Right lung (tissue), 10 donors: Measurements from ENCODE around the gene APOE. TPM values are rescaled to one million over a fixed set of nuclear protein-coding genes. Genes with fewer than 3 reads are reported as not detected.
"Not testable (repeated sequence)": the region's sequence is repeated elsewhere in the genome, so short reads cannot be mapped to it uniquely, and the experiment has no call there.

Source experiments
- DNase-seq, 2 donors: peaks; one replicate each; pipeline ENCODE4 v3.0.0-alpha.2; 2013
- long read RNA-seq, 8 donors: transcript quantifications; one replicate each; lab custom pipeline, GENCODE V29; 2026
- polyA plus RNA-seq, 5 donors: library from polyadenylated mRNA; unstranded; fragments of 120-200 nt; gene quantifications; one replicate each; pipeline versions ENCODE4 v1.2.1 to v1.2.3, GENCODE V29; 2013; ENCODE audit warnings: inconsistent platforms in 1 of 5, low replicate concordance in 1 of 5; ENCODE audit not compliant: insufficient read length in 5 of 5, insufficient read depth in 1 of 5

Gene APOE
- polyA plus RNA-seq, result 10 to 100 TPM; 19.3 to 55.8 (median 26.2) TPM
- long read RNA-seq, donor 1, transcript APOE-201 (4 exons, 1,208 nt), result major isoform, 33 of 42 reads
- long read RNA-seq, donor 1, partial matches to known transcripts, result 5 of 42 reads
- long read RNA-seq, donor 1, other reads (novel, unspliced or antisense), result 0 of 42 reads
- long read RNA-seq, donor 2, transcript APOE-201 (4 exons, 1,208 nt), result major isoform, 11 of 14 reads
- long read RNA-seq, donor 2, partial matches to known transcripts, result 0 of 14 reads
- long read RNA-seq, donor 2, other reads (novel, unspliced or antisense), result 0 of 14 reads
- long read RNA-seq, donor 3, transcript APOE-201 (4 exons, 1,208 nt), result major isoform, 19 of 30 reads
- long read RNA-seq, donor 3, transcript APOE-202 (3 exons, 923 nt), result minor isoform, 10 of 30 reads
- long read RNA-seq, donor 3, partial matches to known transcripts, result 0 of 30 reads
- long read RNA-seq, donor 3, other reads (novel, unspliced or antisense), result 0 of 30 reads
- long read RNA-seq, donor 4, transcript APOE-201 (4 exons, 1,208 nt), result major isoform, 18 of 21 reads
- long read RNA-seq, donor 4, partial matches to known transcripts, result 0 of 21 reads
- long read RNA-seq, donor 4, other reads (novel, unspliced or antisense), result 0 of 21 reads
- long read RNA-seq, donor 5, transcript APOE-202 (3 exons, 923 nt), result minor isoform, 5 of 39 reads
- long read RNA-seq, donor 5, transcript APOE-201 (4 exons, 1,208 nt), result major isoform, 33 of 39 reads
- long read RNA-seq, donor 5, partial matches to known transcripts, result 0 of 39 reads
- long read RNA-seq, donor 5, other reads (novel, unspliced or antisense), result 0 of 39 reads
- long read RNA-seq, donor 6, transcript APOE-201 (4 exons, 1,208 nt), result major isoform, 43 of 59 reads
- long read RNA-seq, donor 6, transcript APOE-202 (3 exons, 923 nt), result minor isoform, 7 of 59 reads
- long read RNA-seq, donor 6, partial matches to known transcripts, result 6 of 59 reads
- long read RNA-seq, donor 6, other reads (novel, unspliced or antisense), result 0 of 59 reads
- long read RNA-seq, donor 7, transcript APOE-201 (4 exons, 1,208 nt), result major isoform, 26 of 33 reads
- long read RNA-seq, donor 7, partial matches to known transcripts, result 0 of 33 reads
- long read RNA-seq, donor 7, other reads (novel, unspliced or antisense), result 0 of 33 reads
- long read RNA-seq, donor 8, transcript APOE-201 (4 exons, 1,208 nt), result major isoform, 8 of 11 reads
- long read RNA-seq, donor 8, partial matches to known transcripts, result 0 of 11 reads
- long read RNA-seq, donor 8, other reads (novel, unspliced or antisense), result 0 of 11 reads

- DNase-seq, result no peak
Observed at GRCh38 chr19:44905437-44906160, at the start of gene APOE. TSS of gene APOE (plus strand) at chr19:44905796. CDS start at chr19:44906625, 829 bp downstream.

- no peak for DNase-seq
Observed at GRCh38 chr19:44856421-44857083, 49.0 kb upstream of the APOE start.

DNA sequence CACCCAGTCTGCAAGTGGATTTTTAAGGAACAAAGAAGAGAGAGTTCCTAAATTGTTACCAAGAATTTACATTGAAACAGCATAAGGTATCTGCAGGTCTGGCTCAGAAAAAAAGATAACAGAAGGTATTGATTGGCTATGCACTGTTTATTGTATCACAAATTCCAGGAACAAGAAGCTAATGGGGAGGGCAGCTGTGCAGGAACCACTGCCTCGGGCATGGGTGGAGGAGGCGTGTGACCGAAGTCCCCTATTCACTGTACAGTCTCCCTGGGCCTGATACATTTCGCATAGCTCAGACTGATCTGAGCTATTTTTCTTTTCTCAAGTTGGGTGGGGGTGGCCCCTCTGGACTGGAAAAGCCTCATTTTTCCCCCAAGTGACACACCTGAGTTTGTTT lies 47.8 kb upstream of the APOE start:
- DNase-seq, result no peak

DNA sequence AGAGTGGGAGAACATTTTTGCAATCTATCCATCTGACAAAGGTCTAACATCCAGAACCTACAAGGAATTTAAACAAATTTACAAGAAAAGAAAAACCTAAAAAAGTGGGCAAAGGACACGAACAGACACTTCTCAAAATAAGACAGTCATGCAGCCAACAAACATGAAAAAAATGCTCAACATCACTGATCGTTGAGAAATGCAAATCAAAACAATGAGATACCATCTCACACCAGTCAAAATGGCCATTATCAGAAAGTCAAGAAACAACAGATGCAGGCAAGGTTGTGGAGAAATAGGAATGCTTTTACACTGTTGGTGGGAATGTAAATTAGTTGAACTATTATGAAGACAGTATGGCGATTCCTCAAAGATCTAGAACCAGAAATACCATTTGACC lies 44.0 kb upstream of the APOE start:
- DNase-seq, result not testable (repeated sequence)

- no peak for DNase-seq
Observed at GRCh38 chr19:44863990-44864389, 41.6 kb upstream of the APOE start.

DNA sequence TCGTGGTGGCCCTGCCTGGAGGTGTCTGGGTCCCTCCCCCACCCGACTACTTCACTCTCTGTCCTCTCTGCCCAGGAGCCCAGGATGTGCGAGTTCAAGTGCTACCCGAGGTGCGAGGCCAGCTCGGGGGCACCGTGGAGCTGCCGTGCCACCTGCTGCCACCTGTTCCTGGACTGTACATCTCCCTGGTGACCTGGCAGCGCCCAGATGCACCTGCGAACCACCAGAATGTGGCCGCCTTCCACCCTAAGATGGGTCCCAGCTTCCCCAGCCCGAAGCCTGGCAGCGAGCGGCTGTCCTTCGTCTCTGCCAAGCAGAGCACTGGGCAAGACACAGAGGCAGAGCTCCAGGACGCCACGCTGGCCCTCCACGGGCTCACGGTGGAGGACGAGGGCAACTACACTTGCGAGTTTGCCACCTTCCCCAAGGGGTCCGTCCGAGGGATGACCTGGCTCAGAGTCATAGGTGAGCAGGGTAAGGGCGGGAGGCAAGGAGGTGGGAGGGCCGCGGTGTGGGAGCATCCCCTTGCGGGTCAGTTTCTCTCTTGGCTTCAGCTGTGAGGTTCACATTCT lies 40.3 kb upstream of the APOE start:
- DNase-seq, result no peak

- DNase-seq, result no peak
Observed at GRCh38 chr19:44866664-44867063, 38.9 kb upstream of the APOE start.

DNA sequence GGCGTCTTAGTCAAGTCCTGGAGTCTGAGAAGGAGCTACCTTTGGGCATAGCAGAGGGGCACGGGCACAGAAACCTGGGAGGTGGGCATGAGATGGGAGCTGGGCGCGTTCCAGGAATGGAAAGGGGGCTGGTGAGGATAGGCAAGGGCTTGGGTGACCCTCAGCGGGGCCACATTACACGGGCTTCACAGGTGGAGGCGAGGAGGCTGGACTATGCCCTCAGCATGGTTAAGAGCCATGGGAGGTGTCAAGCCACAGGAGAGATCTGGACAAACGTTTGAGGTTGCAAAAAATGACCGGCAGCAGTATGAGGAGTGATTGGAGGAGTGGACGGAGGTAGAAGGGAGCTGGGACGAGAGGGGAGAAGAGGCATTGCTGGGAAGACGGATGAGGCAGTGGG lies 38.0 kb upstream of the APOE start:
- DNase-seq, result no peak

DNA sequence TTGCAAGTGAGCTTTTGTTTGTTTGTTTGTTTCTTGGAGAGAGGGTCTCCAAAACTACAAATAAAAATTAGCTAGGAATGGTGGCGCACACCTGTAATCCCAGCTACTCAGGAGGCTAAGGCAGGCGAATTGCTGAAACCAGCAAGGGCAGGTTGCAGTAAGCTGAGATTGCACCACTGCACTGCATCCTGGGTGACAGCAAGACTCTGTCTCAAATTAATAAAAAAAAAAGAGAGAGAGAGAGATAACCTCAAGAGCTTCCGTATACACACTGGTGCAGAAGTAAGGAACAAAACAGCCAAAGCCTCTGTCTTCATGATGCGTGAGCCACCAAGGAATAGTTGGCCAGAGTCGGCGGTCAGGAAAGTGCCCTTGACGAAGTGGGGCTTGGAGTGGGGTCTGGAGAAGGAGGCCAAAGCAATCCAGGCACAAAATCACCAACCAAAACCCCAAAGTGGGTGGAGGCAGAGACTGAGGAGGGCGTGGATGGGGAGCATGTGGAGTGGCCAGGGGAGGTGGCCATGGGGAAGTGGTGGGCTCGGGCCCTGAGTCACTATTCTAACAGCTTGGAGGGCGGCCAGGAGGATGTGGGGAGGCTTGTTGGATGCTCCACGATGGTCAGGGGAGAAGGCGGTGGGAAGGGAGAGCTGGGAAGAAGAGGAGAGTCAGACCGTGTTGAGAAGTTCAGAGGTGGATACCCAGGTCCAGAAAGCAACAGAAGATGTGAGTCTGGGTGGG lies 35.7 kb upstream of the APOE start:
- no peak for DNase-seq

DNA sequence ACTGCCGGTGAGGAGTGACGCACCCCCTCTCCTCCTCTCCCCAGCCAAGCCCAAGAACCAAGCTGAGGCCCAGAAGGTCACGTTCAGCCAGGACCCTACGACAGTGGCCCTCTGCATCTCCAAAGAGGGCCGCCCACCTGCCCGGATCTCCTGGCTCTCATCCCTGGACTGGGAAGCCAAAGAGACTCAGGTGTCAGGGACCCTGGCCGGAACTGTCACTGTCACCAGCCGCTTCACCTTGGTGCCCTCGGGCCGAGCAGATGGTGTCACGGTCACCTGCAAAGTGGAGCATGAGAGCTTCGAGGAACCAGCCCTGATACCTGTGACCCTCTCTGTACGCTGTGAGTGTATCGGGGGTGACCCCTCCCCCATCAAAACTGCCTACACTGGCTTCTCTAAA lies 33.8 kb upstream of the APOE start:
- no peak for DNase-seq

DNA sequence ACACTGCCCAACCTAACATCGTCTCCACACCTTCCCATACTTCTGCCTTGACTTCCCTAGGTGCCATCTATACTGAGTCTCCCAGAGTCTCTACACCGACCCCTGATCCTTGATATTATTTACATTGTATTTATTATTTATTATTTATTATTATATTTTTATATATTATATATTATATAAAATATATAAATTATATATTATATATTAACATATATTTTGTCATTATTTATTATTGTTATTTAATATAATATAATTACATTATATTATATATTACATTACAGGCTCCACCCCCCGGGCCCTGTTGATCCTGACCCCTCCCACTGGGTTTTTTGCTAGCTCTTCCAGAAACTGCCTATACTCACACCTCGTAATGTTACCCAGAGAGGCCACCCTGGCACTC lies 32.9 kb upstream of the APOE start:
- no peak for DNase-seq

- no peak for DNase-seq
Observed at GRCh38 chr19:44874317-44874716, 31.3 kb upstream of the APOE start.

DNA sequence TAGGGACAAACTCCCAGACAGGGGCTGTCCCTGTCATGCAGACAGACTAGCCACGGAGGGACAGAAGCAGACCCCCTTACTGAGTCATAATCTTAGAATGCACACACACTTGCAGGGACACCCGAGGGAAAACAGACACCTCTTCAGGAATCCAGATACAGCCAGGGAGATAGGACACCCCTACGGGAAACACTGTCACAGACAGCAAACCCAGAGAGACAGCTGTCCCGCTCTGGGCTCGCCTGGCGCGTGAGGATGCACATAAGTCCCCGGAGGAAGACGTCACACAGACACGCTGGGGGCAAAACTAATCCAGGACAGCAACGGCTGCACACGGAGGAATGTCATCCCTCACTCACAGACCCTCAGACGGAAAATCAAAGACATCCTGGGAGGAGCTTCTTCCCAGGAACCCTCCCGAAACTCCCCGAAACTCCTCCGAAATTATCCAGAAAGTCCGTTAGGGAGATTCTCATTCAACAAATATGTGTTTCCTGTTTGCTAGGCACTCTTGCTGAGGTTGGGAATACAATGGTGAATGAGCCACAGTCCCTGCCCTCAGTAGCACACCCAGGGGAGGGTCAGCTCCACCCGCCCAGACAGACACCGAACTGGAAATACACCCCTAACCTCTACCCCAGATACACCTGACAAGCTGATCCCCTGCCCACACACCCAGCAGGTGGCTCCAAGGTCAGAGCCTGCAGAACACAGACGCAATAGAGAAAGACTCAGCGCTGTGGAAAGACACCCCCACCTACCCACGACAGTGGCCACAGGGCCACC lies 29.7 kb upstream of the APOE start:
- no peak for DNase-seq

- no peak for DNase-seq
Observed at GRCh38 chr19:44876930-44877535, 28.6 kb upstream of the APOE start.

DNA sequence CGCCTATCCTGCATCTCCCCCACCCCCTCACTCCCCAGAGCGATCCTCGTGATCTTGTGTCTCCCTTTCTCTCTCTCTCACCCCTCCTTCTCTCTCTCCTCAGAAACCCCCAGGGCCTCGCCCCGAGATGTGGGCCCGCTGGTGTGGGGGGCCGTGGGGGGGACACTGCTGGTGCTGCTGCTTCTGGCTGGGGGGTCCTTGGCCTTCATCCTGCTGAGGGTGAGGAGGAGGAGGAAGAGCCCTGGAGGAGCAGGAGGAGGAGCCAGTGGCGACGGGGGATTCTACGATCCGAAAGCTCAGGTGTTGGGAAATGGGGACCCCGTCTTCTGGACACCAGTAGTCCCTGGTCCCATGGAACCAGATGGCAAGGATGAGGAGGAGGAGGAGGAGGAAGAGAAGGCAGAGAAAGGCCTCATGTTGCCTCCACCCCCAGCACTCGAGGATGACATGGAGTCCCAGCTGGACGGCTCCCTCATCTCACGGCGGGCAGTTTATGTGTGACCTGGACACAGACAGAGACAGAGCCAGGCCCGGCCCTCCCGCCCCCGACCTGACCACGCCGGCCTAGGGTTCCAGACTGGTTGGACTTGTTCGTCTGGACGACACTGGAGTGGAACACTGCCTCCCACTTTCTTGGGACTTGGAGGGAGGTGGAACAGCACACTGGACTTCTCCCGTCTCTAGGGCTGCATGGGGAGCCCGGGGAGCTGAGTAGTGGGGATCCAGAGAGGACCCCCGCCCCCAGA lies 27.3 kb upstream of the APOE start:
- DNase-seq, result no peak

- no peak for DNase-seq
Observed at GRCh38 chr19:44879309-44880065, 26.1 kb upstream of the APOE start.

DNA sequence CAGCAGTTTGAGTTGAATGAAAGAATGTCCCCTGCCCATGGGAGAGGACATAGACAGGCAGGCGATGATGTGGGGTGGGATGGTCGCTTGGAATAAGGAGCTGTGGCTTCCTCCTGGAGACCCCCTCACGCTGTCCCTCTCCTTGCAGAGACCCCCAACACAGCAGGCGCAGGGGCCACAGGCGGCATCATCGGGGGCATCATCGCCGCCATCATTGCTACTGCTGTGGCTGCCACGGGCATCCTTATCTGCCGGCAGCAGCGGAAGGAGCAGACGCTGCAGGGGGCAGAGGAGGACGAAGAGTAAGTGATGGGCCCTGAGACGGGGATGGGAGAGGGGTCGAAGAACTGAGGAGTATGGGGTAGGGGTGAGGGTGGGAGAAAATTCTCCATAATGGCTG lies 23.5 kb upstream of the APOE start:
- no peak for DNase-seq
